ACHN (cell line): ENCODE results near the gene DNAH10.

ENCODE experiments used
- DNase-seq: peaks from one replicate; pipeline ENCODE4 v3.0.0-alpha.2; 2015
- in situ Hi-C: cut with HindIII; loops from 2 replicates; pipeline ENCODE4 v1.10.0; 2017; ENCODE audit warnings: low sequenced_read_pairs, low pct_ligation_motif_present, low pct_unique_long_range_greater_than_20kb

The DNAH10 gene

GRCh38 chr12:123963821-123964220 is 201.7 kb downstream of the DNAH10 start:
- no peak for DNase-seq
- in situ Hi-C loops: no loop called here

DNA sequence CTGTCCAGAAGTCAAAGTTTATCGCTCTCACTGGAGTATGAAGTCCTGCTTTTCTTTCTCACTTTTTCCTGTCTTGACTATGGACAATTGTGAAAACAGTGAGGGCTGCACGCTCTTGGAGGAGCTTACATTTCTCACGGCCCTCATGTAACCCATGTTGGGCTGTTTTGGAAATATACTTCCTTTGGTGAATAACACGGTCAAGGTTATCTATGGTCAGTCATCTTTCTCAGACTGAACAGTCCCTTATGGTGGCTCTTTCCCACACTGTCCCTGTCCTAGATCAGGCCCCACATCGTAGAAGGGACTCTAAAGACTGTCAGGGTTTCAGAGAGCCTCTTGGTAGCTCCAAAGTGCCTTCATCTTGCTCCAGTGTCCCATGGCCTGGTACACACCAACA is 203.3 kb downstream of the DNAH10 start:
- DNase-seq: no peak
- in situ Hi-C loops: no loop called here

DNA sequence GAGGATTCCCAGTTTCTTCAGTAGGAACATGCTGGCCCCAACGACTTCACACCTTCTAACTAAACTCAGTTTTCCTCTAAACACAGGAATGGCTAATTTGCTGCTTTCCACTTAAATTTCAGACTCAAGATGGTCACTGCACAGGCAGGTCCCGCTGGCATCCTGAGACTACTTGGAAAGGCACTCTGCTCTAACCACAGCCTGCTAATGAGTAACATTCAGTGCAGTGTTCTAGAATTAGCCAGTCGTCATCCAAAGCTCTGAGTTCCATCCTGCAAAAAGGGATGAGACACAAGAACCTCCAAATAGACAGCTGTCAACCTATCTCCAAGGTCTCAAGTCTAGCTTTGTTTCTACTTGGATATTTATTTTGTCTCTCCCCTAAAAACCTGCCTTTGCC is 204.5 kb downstream of the DNAH10 start:
- in situ Hi-C loops: no loop called here
- peak; percentile 91 for DNase-seq

GRCh38 chr12:123967121-123967586 is 205.1 kb downstream of the DNAH10 start:
- DNase-seq: peak; percentile 66
- in situ Hi-C loops: no loop called here

DNA sequence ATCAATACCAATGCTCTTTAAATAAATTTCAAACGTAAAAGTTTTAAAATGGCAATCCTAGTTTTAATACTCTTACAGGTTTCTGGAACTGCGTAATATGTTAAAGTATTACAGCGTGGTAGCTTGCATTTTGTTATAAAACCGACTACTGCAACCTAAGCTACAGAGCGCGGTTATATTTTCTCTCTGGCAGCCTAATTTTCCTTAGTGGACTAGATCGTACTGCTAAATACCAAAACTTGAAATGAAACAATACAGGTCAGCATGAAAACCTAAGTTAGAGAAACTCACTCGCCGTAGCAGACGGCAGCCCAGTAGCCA is 209.3 kb downstream of the DNAH10 start:
- in situ Hi-C loops: no loop called here
- DNase-seq: no peak

DNA sequence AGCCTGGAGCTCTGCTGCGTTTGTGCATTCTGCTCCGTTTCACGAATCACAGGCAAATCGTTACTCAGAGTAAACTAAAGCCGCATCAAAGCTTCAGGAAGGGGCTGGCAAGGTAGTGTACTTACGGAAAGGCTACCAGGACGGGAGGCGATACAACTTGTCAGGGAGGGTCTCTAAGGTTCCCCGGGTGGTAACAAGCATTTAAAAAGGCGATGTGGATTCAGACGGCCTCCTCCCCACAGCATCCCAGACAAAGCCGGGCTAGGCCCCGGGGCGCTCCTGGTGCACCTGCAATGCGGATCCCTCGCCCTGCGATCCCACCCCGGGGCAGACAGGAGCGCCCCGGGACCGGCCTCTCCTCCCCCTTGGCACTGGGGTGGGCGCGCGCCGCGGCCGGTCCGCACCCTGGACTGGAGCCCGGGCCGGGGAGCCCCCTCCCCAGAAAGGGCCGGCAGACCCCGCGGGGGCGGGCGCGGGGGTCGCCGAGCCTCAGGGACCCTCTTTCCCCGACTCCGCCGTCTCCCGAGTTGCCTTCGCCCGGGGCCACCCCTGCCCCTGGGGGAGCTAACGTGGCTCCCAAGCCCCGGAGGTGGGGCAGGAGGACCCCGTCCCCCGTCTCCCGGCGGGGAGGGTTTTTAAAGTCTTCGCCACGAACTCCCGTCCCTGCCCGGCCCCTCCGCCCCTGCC is 209.8 kb downstream of the DNAH10 start:
- in situ Hi-C loops: no loop called here
- DNase-seq: peak; percentile 73

DNA sequence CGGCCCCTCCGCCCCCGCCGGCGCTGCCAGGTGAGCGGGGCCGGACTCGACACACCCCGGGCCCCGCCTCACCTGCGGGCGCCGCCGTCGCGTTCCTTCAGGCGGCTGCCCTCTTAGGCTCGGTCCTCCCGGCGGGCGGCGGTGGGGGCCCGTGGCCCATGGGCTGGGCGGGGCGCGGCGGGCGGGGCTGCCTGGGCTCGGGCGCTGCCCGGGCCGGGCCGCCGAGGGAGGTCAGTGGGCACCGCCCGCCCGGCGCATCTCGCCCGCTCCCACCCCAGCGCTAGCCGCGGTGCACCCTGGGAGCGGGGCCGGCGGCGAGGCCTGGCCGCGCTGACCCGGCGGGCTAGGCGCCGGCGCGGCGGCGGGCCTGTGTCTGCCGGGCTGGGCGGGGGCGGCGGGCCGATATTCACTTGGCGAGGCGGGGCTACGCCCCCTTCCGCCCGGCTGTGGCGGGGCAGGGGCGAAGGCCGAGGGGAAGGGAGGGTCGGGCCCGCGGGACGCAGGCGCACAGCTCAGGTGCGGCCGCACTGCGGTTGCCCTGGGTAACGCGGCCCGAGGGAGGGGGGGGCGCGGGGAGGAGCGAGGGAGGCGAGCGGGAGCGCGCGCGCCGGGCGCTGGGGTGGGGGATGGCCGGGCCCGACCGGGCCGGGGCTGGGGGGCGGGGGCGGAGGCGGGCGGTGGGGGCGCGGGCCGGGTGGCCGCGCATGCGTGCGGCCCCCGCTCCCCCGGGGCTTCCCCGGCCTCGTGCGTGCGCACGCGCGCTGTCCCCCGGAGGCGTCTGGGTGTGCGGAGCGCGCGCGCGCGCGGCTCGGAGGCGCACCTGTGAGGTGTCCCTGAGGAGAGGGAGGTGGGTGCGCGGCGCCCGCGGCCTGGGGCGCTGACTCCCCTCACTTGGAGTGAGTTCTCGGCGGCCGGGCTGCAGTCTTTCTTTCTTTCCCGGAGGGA is 210.6 kb downstream of the DNAH10 start, which contains the start of the genes CCDC92 and ZNF664:
TSS of gene CCDC92 (minus strand) at position 375 of the 945 bp plus-strand sequence. CDS start 28,526 bp downstream, outside the sequence.
TSS of gene ZNF664 (plus strand) at position 759 of the 945 bp plus-strand sequence. CDS start 38,930 bp downstream, outside the sequence.
- in situ Hi-C loops: no loop called here

DNA sequence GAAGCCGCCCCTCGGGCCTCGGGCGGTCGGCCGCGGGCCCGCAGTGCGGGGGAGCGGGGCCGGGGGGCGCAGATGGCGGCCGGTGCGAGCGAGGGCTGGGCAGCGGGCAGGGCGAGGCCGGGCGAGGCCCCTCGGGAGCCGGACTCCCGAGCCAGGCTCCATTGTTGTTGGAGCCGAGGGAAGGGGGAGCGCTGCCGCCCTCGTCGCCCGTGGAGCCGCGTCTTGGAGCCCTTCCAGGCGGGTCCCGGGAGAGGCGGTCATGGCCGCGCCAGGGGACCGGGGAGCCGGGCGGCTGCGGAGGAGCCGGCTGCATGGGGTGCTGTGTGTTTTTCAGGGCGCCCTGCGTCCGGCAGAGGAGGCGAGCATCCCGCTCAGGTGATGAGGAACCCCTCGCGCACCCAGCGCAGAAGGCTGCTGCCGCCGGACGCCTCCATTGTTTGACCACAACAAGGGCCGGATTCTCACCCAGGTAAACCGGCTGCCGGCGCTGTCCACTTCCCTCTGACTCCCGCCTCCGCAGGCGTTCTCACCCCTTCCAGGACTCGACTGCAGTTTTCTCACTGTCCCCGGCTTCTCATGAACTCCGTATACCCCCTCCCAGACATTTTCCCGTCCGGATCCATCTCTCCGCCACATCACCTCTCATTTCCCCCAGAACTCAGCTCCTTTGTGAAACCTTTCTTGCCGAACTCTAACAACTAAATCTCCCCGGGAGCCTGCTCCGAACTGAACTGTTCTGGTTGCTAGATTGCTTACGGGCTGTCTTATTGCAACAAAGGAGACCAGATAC is 211.6 kb downstream of the DNAH10 start:
- in situ Hi-C loops: no loop called here
- DNase-seq: peak; percentile 48

More for the DNA sequence above, 210.6 kb downstream of the DNAH10 start, which contains the start of the genes CCDC92 and ZNF664:
- peak; percentile 98 for DNase-seq

GRCh38 chr12:123976227-123976826 is 214.2 kb downstream of the DNAH10 start:
- in situ Hi-C loops: no loop called here
- DNase-seq: no peak

GRCh38 chr12:123979566-123979965 is 217.5 kb downstream of the DNAH10 start:
- DNase-seq: no peak
- in situ Hi-C loops: no loop called here

- in situ Hi-C loops: no loop called here
- no peak for DNase-seq
Observed at GRCh38 chr12:123982269-123982668, 220.2 kb downstream of the DNAH10 start.

DNA sequence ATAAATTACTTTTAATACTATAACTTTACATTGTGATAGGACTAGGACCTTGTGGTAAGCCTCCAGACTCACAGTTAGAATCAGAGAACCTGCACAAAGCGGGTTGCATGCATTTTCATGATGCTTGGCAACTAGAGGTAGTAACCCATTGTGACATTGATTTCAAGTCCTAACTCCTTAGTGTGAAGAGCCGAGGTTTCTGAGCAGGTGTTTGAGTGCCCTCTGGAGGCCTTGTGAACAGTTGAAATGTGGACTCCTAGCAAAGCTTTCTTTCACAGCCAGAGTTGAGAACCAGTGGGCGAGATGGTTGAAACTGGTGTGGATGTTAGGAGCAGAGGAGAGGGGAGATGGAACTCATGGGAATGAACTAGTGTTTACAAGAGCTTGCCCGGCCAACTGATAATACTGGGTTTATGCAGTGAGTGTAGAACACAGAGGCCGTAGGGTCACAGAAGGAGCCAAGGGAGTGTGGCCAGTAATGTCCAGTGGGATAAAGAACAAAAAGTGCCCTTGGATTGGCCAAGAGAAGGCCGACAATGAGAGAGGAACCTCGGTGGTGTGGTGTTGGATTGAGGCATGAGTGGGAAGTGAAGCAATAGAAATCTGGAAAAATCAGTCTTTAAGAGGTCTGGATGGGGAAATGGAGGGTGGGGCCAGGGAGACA is 221.9 kb downstream of the DNAH10 start:
- DNase-seq: peak; percentile 83
- in situ Hi-C loops: no loop called here

DNA sequence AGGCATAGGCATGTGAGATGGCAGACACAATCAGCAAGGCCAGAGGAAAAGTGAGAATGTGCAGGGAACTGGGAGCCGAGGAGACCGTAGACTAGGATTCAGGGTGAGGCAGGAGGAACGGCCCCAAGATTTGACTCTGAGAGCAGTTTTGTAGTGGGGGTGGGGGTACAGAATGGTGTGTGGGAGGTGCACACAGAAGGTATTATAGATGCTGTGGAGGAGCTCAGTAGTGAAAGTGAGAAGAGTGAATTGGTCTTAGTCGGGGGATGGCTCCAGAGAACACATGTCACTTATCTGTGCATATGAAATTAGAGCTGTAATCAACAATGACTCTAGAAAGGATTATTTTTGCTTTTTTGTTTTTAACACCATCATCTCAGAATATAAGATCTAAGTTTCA is 222.8 kb downstream of the DNAH10 start:
- DNase-seq: no peak
- in situ Hi-C loops: no loop called here
